Lung (tissue), 12 donors: Measurements from ENCODE around the gene ARID1B. TPM values are rescaled to one million over a fixed set of nuclear protein-coding genes. Genes with fewer than 3 reads are reported as not detected.
A peak's percentile ranks its signal among the peaks of the same experiment; 100 is the strongest.

Source experiments
- ATAC-seq: fragments of 200-7000 bp; cut with Tn5 transposase; one replicate; pipeline ENCODE4 v1.9.1; 2020; ENCODE audit warnings: moderate number of reproducible peaks; ENCODE audit not compliant: insufficient read depth, low FRiP score
- DNase-seq, 3 donors: peaks; one replicate each; pipeline ENCODE4 v3.0.0-alpha.2; 2013 to 2017
- H3K27ac ChIP-seq, 2 donors: one replicate each; pipeline ENCODE4 v1.5.1; 2013; ENCODE audit warnings: mild to moderate bottlenecking in 2 of 2, moderate library complexity in 2 of 2, control low read depth in 1 of 2, inconsistent platforms in 1 of 2, low read depth in 1 of 2, low read length in 1 of 2
- H3K27me3 ChIP-seq, 3 donors: one replicate each; pipeline ENCODE4 v1.5.1; 2013; ENCODE audit warnings: low read length in 2 of 3; ENCODE audit not compliant: control insufficient read depth in 3 of 3, insufficient read depth in 3 of 3
- H3K36me3 ChIP-seq, 4 donors: one replicate each; pipeline ENCODE4 v1.5.1; 2013; ENCODE audit warnings: low read length in 4 of 4, mild to moderate bottlenecking in 1 of 4, moderate library complexity in 1 of 4; ENCODE audit not compliant: control insufficient read depth in 4 of 4, insufficient read depth in 4 of 4
- H3K4me1 ChIP-seq, 5 donors: one replicate each; pipeline ENCODE4 v1.5.1; 2013; ENCODE audit warnings: low read length in 5 of 5, mild to moderate bottlenecking in 2 of 5, moderate library complexity in 1 of 5; ENCODE audit not compliant: control insufficient read depth in 5 of 5, insufficient read depth in 5 of 5
- H3K4me3 ChIP-seq: one replicate; pipeline ENCODE4 v1.5.1; 2013; ENCODE audit warnings: mild to moderate bottlenecking, control low read depth, moderate library complexity
- H3K9ac ChIP-seq, 2 donors: one replicate each; pipeline ENCODE4 v1.5.1; 2013; ENCODE audit warnings: low read length in 2 of 2, control low read depth in 1 of 2; ENCODE audit not compliant: insufficient read depth in 1 of 2
- H3K9me3 ChIP-seq, 4 donors: one replicate each; pipeline ENCODE4 v1.5.1; 2013; ENCODE audit warnings: low read length in 3 of 4, mild to moderate bottlenecking in 1 of 4, moderate library complexity in 1 of 4; ENCODE audit not compliant: control insufficient read depth in 4 of 4, insufficient read depth in 3 of 4
- WGBS, 2 donors: extraction: QIAGEN DNeasy Blood & Tissue Kit; methylation state at CpG; one replicate each; pipeline ENCODE4 v1.1.7; 2013; 5-methylcytosine and 5-hydroxymethylcytosine counted together
- polyA plus RNA-seq, 2 donors: library from polyadenylated mRNA; stranded (reverse); fragments of 200-250 nt; gene quantifications; one replicate each; pipeline ENCODE4 v1.2.1, GENCODE V29; 2013
- total RNA-seq, 2 donors: library from RNA; depleted of rRNA in 1 of 2; stranded (reverse); fragments of >200 nt in 1 of 2; gene quantifications; one replicate each; pipeline ENCODE4 v1.2.1, GENCODE V29; 2014 to 2021
- TF ChIP-seq, protein P1 (sequence below): IDR thresholded peaks from 2 replicates; pipeline ENCODE4 v1.5.1; 2012; ENCODE audit warnings: mild to moderate bottlenecking; ENCODE audit errors: control extremely low read depth, extremely low read depth
- donor health status: control.
- donor health status: control.
- donor health status: Bipolar disorder and iron deficiency.
- donor health status: healthy.
- donor health status: DM: yes; HTN: yes; CAD: no.

ARID1B gene
- total and polyA plus RNA-seq, 4 donors, result 10.5 to 239 (median 50.9) TPM

DNA sequence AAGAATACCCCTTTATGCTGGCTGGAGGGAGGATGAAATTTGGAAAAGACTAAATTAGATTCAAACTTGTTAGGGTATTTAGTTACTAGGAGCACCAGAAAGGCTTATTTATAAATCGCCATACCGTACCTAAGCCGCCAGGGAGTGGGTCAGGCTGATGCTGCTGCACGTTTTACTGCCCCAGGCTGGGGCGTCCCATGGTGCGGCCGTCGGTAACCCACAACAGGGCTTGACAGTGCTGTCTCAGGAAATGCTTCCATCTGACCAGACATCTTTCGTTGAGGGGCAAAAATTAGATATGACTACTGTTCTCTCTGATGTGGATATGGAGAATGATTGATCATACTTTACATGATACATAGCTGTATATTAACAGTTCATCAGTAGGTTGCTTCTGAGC is 52.9 kb downstream of the ARID1B start:
- no peak overlapping the region for H3K27ac ChIP-seq
- ATAC-seq (no peak), DNase-seq (no peak)
- 94 to 98% methylated on average over 9 of the region's 9 CpGs for WGBS, 2 donors
- H3K36me3 ChIP-seq, result peaks cover 0 to 6% (median 5%) of the 10 kb centered on the region in 4 donors
- H3K9ac ChIP-seq, result no peak overlapping the region
- H3K27me3 ChIP-seq, result no peaks in the 10 kb centered on the region
- H3K4me3 ChIP-seq, result no peak overlapping the region
- H3K4me1 ChIP-seq, result peaks cover 7 to 53% (median 20%) of the 10 kb centered on the region in 5 donors
- no peaks in the 10 kb centered on the region for H3K9me3 ChIP-seq
- TF ChIP-seq, protein P1, sequence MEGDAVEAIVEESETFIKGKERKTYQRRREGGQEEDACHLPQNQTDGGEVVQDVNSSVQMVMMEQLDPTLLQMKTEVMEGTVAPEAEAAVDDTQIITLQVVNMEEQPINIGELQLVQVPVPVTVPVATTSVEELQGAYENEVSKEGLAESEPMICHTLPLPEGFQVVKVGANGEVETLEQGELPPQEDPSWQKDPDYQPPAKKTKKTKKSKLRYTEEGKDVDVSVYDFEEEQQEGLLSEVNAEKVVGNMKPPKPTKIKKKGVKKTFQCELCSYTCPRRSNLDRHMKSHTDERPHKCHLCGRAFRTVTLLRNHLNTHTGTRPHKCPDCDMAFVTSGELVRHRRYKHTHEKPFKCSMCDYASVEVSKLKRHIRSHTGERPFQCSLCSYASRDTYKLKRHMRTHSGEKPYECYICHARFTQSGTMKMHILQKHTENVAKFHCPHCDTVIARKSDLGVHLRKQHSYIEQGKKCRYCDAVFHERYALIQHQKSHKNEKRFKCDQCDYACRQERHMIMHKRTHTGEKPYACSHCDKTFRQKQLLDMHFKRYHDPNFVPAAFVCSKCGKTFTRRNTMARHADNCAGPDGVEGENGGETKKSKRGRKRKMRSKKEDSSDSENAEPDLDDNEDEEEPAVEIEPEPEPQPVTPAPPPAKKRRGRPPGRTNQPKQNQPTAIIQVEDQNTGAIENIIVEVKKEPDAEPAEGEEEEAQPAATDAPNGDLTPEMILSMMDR, result no peak

DNA sequence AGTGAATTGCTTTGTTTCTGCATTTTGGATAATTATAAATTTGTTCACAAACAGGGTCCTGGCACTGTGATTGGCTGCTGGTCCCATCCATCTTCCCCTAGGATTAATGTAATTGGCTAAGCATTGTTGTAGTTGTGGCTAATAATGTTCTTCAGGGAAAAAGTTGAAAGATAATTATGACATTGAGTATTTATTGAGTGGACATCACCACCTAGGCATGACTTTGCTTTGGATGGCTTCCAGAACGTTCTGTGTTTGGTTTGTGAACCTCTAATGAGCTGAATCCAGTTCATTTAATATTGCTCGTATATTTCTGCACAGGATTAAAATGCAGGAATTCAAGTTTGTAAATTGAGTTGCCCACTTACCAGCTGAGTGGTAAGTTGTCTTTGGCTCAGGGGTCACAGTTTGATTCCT is 55.1 kb downstream of the ARID1B start:
- 46% methylated on average over 2 of the region's 2 CpGs for WGBS, 2 donors
- peaks cover 7 to 43% (median 17%) of the 10 kb centered on the region in 5 donors for H3K4me1 ChIP-seq
- peaks cover 0 to 10% (median 7%) of the 10 kb centered on the region in 4 donors for H3K36me3 ChIP-seq
- DNase-seq (peak; percentile 43 to 88 (median 86)), ATAC-seq (no peak)
- peak overlapping the region in 1 of 2 donors; percentile 43 for H3K27ac ChIP-seq
- TF ChIP-seq, protein P1, result no peak
- H3K9me3 ChIP-seq, result no peaks in the 10 kb centered on the region
- H3K9ac ChIP-seq, result no peak overlapping the region
- H3K4me3 ChIP-seq, result no peak overlapping the region
- no peaks in the 10 kb centered on the region for H3K27me3 ChIP-seq

DNA sequence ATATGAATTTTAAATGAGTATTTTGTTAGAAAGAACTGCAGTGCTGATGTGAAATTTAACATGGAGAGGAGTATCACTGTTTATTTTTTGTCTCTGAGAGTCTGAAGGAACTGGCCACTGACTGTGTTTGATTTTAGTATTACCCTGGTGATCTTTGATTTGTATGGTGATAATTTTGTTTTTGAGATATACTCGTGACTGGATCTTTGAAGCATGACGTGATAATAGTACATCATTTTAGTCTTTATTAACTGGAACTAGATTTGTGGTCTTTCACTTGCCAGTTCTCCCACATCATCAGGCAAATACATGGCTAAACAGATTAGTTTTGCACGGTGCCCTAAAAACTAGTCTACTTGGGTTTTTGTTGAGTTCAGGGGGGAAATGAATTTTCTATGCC is 55.5 kb downstream of the ARID1B start:
- H3K27me3 ChIP-seq, result no peaks in the 10 kb centered on the region
- 56 to 69% methylated on average over 3 of the region's 3 CpGs for WGBS, 2 donors
- H3K4me1 ChIP-seq, result peaks cover 7 to 41% (median 17%) of the 10 kb centered on the region in 5 donors
- DNase-seq, result peak; percentile 29 to 95 (median 94)
- H3K9ac ChIP-seq, result peak overlapping the region in 1 of 2 donors; percentile 17
- TF ChIP-seq, protein P1, result no peak
- no peak overlapping the region for H3K4me3 ChIP-seq
- H3K9me3 ChIP-seq, result no peaks in the 10 kb centered on the region
- ATAC-seq, result no peak
- H3K27ac ChIP-seq, result no peak overlapping the region
- peaks cover 0 to 10% (median 7%) of the 10 kb centered on the region in 4 donors for H3K36me3 ChIP-seq

DNA sequence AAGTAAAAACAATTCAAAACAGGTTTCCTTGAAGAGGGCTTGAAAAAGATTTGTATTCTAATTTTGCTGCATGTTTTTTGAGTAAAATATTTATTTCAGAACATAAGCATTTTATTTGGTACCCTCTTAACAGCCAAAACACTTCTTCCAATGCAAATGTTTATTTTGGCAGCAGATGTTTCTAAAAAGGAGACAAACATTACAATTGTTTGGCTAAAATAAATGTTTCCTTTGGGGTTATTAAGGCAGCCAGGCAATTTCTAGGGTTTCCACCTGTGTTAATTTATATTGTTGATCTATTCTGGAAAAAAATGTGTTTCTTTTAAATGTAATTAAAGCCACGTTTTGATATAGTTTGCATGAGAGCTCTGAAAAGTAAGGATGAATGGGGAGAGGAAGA is 56.6 kb downstream of the ARID1B start:
- no peak overlapping the region for H3K9ac ChIP-seq
- ATAC-seq (no peak), DNase-seq (no peak)
- H3K4me1 ChIP-seq, result peaks cover 3 to 41% (median 12%) of the 10 kb centered on the region in 5 donors
- no peaks in the 10 kb centered on the region for H3K27me3 ChIP-seq
- 29 to 56% methylated on average over 1 of the region's 1 CpG for WGBS, 2 donors
- H3K4me3 ChIP-seq, result no peak overlapping the region
- no peaks in the 10 kb centered on the region for H3K9me3 ChIP-seq
- no peak overlapping the region for H3K27ac ChIP-seq
- peaks cover 0 to 10% (median 7%) of the 10 kb centered on the region in 4 donors for H3K36me3 ChIP-seq
- TF ChIP-seq, protein P1, result no peak
